CD4-positive, alpha-beta T cell (primary cell): ENCODE results near the gene PINLYP. TPM values are rescaled to one million over a fixed set of nuclear protein-coding genes. Genes with fewer than 3 reads are reported as not detected.

Experiments used
- ATAC-seq: fragments of 200-7000 bp; cut with Tn5 transposase; one replicate; pipeline ENCODE4 v1.10.0; 2022; ENCODE audit warnings: mild to moderate bottlenecking; ENCODE audit not compliant: poor library complexity
- CTCF ChIA-PET: fragments of 350-600 bp; sonication (Branson Sonifier 250); formaldehyde crosslinking; loops from one replicate; lab custom pipeline; 2021; ENCODE audit warnings: antibody characterized with exemption, inconsistent platforms; lab: Charles Lee
- POLR2A ChIA-PET: fragments of 350-600 bp; sonication (Branson Sonifier 250); formaldehyde crosslinking; loops from one replicate; lab custom pipeline; 2021; ENCODE audit warnings: antibody characterized with exemption, inconsistent platforms; lab: Charles Lee
- DNase-seq, 14 experiments: peaks; one replicate each; pipeline ENCODE4 v3.0.0-alpha.2; 2013 to 2020; ENCODE audit warnings: mixed read lengths in 2 of 14
- H3K27ac ChIP-seq, 2 donors: one replicate each; pipeline versions ENCODE4 v1.5.1 to v1.7.0; 2013; ENCODE audit warnings: low read length in 2 of 2, low read depth in 1 of 2, mild to moderate bottlenecking in 1 of 2
- H3K27me3 ChIP-seq, 2 experiments: 1 replicate in 1 of 2; 2 replicates in 1 of 2; pipeline versions ENCODE4 v1.6.1 to v1.7.0; 2013; ENCODE audit warnings: low read length in 2 of 2, control low read depth in 1 of 2, mild to moderate bottlenecking in 1 of 2, moderate library complexity in 1 of 2; ENCODE audit not compliant: insufficient read depth in 2 of 2, control insufficient read depth in 1 of 2
- H3K36me3 ChIP-seq: one replicate; pipeline ENCODE4 v1.6.1; 2013; ENCODE audit warnings: low read length, control low read depth; ENCODE audit not compliant: insufficient read depth
- H3K4me1 ChIP-seq: one replicate; pipeline ENCODE4 v1.6.1; 2013; ENCODE audit warnings: low read length, control low read depth; ENCODE audit not compliant: insufficient read depth
- H3K4me3 ChIP-seq: one replicate; pipeline ENCODE4 v1.5.1; 2013; ENCODE audit warnings: mild to moderate bottlenecking, low read length, moderate library complexity
- H3K9me3 ChIP-seq, 2 experiments: 1 replicate in 1 of 2; 2 replicates in 1 of 2; pipeline versions ENCODE4 v1.6.1 to v1.7.0; 2013; ENCODE audit warnings: low read length in 2 of 2, mild to moderate bottlenecking in 2 of 2, control low read depth in 1 of 2, moderate library complexity in 1 of 2; ENCODE audit not compliant: control insufficient read depth in 1 of 2, insufficient read depth in 1 of 2
- H3K27ac Mint-ChIP-seq: one replicate; pipeline ENCODE4 v1.8.0; 2020; ENCODE audit warnings: mixed read lengths
- H3K27me3 Mint-ChIP-seq: one replicate; pipeline ENCODE4 v1.8.0; 2021; ENCODE audit warnings: mixed read lengths
- H3K36me3 Mint-ChIP-seq: one replicate; pipeline ENCODE4 v1.8.0; 2021; ENCODE audit warnings: low read depth, mixed read lengths
- H3K4me1 Mint-ChIP-seq: one replicate; pipeline ENCODE4 v1.8.0; 2021; ENCODE audit warnings: low read depth, mixed read lengths
- H3K4me3 Mint-ChIP-seq: one replicate; pipeline ENCODE4 v1.8.0; 2020; ENCODE audit warnings: mild to moderate bottlenecking, mixed read lengths
- H3K9me3 Mint-ChIP-seq: one replicate; pipeline ENCODE4 v1.8.0; 2020; ENCODE audit warnings: mixed read lengths
- CTCF ChIP-seq: fragments of 200-600 bp; IDR thresholded peaks from one replicate; pipeline ENCODE4 v1.8.0; 2022; ENCODE audit warnings: antibody characterized with exemption, mild to moderate bottlenecking
- intact Hi-C, 2 experiments: fragments of 100-400 bp; cut with DNase I in 1 of 2; cut with micrococcal nuclease in 1 of 2; formaldehyde crosslinking; loops; one replicate each; pipeline versions ENCODE4 v1.15.1 to v1.9.0; 2023 to 2025; cut with DNase I, micrococcal nuclease
- total RNA-seq, 174 experiments: library from RNA in 2 of 174; stranded (reverse) in 2 of 174; gene quantifications; one replicate each; pipeline ENCODE4 v1.2.3 and lab custom pipeline; 2021 to 2026

PINLYP gene
- total RNA-seq, 2 experiments from 2014 or later, result not detected

GRCh38 chr19:43594081-43594697, 18.6 kb downstream of the PINLYP start:
- TF ChIP-seq CTCF, result no peak
- peak overlapping the region; percentile 100 for H3K27ac Mint-ChIP-seq
- peak overlapping the region; percentile 81 for H3K4me3 Mint-ChIP-seq
- Histone ChIP-seq H3K4me3 (peak overlapping the region; percentile 73), H3K36me3 (peaks cover 23% of the 10 kb centered on the region), H3K4me1 (peaks cover 48% of the 10 kb centered on the region), H3K9me3 (no peaks in the 10 kb centered on the region), H3K27ac (peak overlapping the region; percentile 97), H3K27me3 (no peaks in the 10 kb centered on the region)
- H3K27me3 Mint-ChIP-seq, result no peaks in the 10 kb centered on the region
- H3K9me3 Mint-ChIP-seq, result no peaks in the 10 kb centered on the region
- POLR2A ChIA-PET, result interaction anchor here (0.5 to 3.3 kb wide), 17 partner anchors 11 to 701 kb away, joined by 3 to 52 read pairs (median 7); partner anchors contain the start of genes PHLDB3, PINLYP, XRCC1 and ZNF575
- intact Hi-C loops, result loop anchor here (1.0 to 5.0 kb wide), 4 partner anchors 39 to 147 kb away; partner anchors contain the start of gene ZNF575 (in 1 of the 2)
- no peak for DNase-seq
- peaks cover 50% of the 10 kb centered on the region for H3K36me3 Mint-ChIP-seq
- CTCF ChIA-PET, result interaction anchor here (0.5 to 5.8 kb wide), 28 partner anchors 10 to 183 kb away, joined by 3 to 122 read pairs (median 5); partner anchors contain the start of genes ETHE1, PHLDB3, PINLYP and PLAUR
- no peak for ATAC-seq
- peaks cover 56% of the 10 kb centered on the region for H3K4me1 Mint-ChIP-seq

GRCh38 chr19:43594710-43595604, 19.4 kb downstream of the PINLYP start:
- no peaks in the 10 kb centered on the region for H3K27me3 ChIP-seq
- peaks cover 31% of the 10 kb centered on the region for H3K36me3 ChIP-seq
- Mint-ChIP-seq H3K27ac (peak overlapping the region; percentile 100), H3K4me1 (peaks cover 50% of the 10 kb centered on the region), H3K27me3 (no peaks in the 10 kb centered on the region), H3K9me3 (no peaks in the 10 kb centered on the region), H3K36me3 (peaks cover 57% of the 10 kb centered on the region), H3K4me3 (peak overlapping the region; percentile 96)
- peak overlapping the region; percentile 97 for H3K27ac ChIP-seq
- peak overlapping the region; percentile 73 for H3K4me3 ChIP-seq
- ATAC-seq (peak; percentile 71), DNase-seq (peak; percentile 60 to 92 (median 70))
- H3K9me3 ChIP-seq, result no peaks in the 10 kb centered on the region
- peak; percentile 83 for TF ChIP-seq CTCF
- CTCF ChIA-PET, result interaction anchor here (0.5 to 5.8 kb wide), 36 partner anchors 8 to 182 kb away, joined by 3 to 122 read pairs (median 4); partner anchors contain the start of genes ETHE1, PHLDB3, PINLYP and PLAUR
- H3K4me1 ChIP-seq, result peaks cover 44% of the 10 kb centered on the region
- POLR2A ChIA-PET, result interaction anchor here (0.5 to 3.3 kb wide), 21 partner anchors 10 to 701 kb away, joined by 3 to 52 read pairs (median 4); partner anchors contain the start of genes PHLDB3, PINLYP, SMG9 and XRCC1
- intact Hi-C loops, result loop anchor here (1.0 to 5.0 kb wide), 7 partner anchors 17 to 148 kb away; partner anchors contain the start of gene ZNF575 (in 1 of the 2)

- peaks cover 61% of the 10 kb centered on the region for H3K36me3 Mint-ChIP-seq
These were observed 20.0 kb downstream of the PINLYP start for GRCh38 chr19:43595605-43595998.

More at GRCh38 chr19:43595605-43595998, 20.0 kb downstream of the PINLYP start:
- no peaks in the 10 kb centered on the region for H3K27me3 Mint-ChIP-seq
- Histone ChIP-seq H3K9me3 (no peaks in the 10 kb centered on the region), H3K27ac (peak overlapping the region; percentile 97), H3K4me1 (peaks cover 44% of the 10 kb centered on the region), H3K36me3 (peaks cover 35% of the 10 kb centered on the region), H3K4me3 (peak overlapping the region; percentile 73), H3K27me3 (no peaks in the 10 kb centered on the region)
- no peak for TF ChIP-seq CTCF
- POLR2A ChIA-PET, result interaction anchor here (0.9 to 3.3 kb wide), 19 partner anchors 9 to 204 kb away, joined by 3 to 52 read pairs (median 5); partner anchors contain the start of genes PHLDB3, PINLYP, SMG9 and XRCC1
- CTCF ChIA-PET, result interaction anchor here (0.8 to 5.8 kb wide), 11 partner anchors 11 to 214 kb away, joined by 3 to 122 read pairs (median 7); partner anchors contain the start of gene XRCC1
- H3K4me3 Mint-ChIP-seq, result peak overlapping the region; percentile 96
- DNase-seq, result peak in 2 of 14 experiments; percentile 9 to 17
- peak; percentile 8 for ATAC-seq
- intact Hi-C loops, result loop anchor here in 1 of 2 experiments (1.0 to 5.0 kb wide), 4 partner anchors 17 to 148 kb away; no protein-coding TSS in a partner anchor
- H3K27ac Mint-ChIP-seq, result peak overlapping the region; percentile 100
- peaks cover 47% of the 10 kb centered on the region for H3K4me1 Mint-ChIP-seq
- H3K9me3 Mint-ChIP-seq, result no peaks in the 10 kb centered on the region
